Measurements from ENCODE around the gene CCL5.

DNA sequence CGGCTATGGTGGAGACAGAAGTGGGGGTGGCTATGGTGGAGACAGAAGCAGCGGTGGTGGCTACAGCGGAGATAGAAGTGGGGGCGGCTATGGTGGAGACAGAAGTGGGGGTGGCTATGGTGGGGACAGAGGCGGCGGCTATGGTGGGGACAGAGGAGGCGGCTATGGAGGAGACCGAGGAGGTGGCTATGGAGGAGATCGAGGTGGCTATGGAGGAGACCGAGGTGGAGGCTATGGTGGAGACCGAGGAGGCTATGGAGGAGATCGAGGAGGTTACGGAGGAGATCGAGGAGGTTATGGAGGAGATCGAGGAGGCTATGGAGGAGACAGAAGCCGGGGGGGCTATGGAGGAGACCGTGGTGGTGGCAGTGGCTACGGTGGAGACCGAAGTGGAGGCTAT is 35.6 kb downstream of the CCL5 start:
- TF ChIP-seq, protein P1, sequence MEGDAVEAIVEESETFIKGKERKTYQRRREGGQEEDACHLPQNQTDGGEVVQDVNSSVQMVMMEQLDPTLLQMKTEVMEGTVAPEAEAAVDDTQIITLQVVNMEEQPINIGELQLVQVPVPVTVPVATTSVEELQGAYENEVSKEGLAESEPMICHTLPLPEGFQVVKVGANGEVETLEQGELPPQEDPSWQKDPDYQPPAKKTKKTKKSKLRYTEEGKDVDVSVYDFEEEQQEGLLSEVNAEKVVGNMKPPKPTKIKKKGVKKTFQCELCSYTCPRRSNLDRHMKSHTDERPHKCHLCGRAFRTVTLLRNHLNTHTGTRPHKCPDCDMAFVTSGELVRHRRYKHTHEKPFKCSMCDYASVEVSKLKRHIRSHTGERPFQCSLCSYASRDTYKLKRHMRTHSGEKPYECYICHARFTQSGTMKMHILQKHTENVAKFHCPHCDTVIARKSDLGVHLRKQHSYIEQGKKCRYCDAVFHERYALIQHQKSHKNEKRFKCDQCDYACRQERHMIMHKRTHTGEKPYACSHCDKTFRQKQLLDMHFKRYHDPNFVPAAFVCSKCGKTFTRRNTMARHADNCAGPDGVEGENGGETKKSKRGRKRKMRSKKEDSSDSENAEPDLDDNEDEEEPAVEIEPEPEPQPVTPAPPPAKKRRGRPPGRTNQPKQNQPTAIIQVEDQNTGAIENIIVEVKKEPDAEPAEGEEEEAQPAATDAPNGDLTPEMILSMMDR (conservative IDR thresholded peaks at IDR 0.05; ENCODE audit: low read depth, low read length): no peak
- no peak for TF ChIP-seq EZH2 (IDR thresholded peaks at IDR 0.05; ENCODE audit: low read length, unreplicated experiment)
